ENCODE results near the gene RPL41. TPM values are rescaled to one million over a fixed set of nuclear protein-coding genes. Genes with fewer than 3 reads are reported as not detected.
A peak's percentile ranks its signal among the peaks of the same experiment; 100 is the strongest.
"Not testable (repeated sequence)": the region's sequence is repeated elsewhere in the genome, so short reads cannot be mapped to it uniquely, and the experiment has no call there.

The RPL41 gene
- total RNA-seq, 2 experiments from 2014 or later, result 5,971 to 6,299 TPM

DNA sequence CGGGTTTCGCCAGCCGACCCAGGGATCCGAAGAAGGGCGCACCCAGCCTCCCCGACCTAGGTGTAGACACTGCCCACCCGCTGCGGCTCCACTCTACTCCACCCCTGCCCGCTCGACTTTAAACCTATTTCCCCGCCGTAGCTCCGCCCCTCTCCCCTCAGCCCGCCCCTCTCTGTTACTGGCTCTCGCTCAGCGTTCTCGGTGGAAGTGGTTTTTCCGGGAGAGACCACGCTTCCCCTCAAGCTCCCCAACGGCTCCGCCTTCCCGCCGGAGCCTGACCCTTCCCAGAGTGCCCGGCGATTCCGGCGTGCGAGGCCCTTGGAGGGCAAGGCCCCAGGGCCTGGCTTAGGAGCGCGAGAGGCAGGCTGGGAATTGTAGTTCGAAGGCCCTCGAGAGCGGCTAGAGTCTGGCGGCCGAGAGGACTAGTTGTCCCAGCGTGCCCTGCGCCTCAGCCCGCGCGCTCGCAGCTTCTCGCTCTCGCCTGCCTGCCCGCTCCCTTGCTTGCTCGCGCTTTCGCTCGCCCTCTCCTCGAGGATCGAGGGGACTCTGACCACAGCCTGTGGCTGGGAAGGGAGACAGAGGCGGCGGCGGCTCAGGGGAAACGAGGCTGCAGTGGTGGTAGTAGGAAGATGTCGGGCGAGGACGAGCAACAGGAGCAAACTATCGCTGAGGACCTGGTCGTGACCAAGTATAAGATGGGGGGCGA is 12.2 kb upstream of the RPL41 start, which contains the start of gene PA2G4:
TSS of gene PA2G4 (plus strand) at position 451 of the 706 bp plus-strand sequence. CDS start at position 630, 179 bp downstream.
- intact Hi-C loops (cut with micrococcal nuclease), result loop anchor here (1.0 to 5.0 kb wide), 15 partner anchors 12 to 388 kb away; partner anchors contain the start of genes BLOC1S1, CD63, DNAJC14 and ESYT1
- DNase-seq, result peak; percentile 99
- peak within 1 kb of the TSS; percentile 99 for H3K4me3 Mint-ChIP-seq
- H3K27me3 Mint-ChIP-seq (ENCODE audit: low read depth), result no peaks in the 10 kb centered on the region
- H3K4me1 Mint-ChIP-seq (ENCODE audit: low read depth), result peaks cover 38% of the 10 kb centered on the region
- no peaks in the 10 kb centered on the region for H3K9me3 Mint-ChIP-seq
- CTCF ChIA-PET, result interaction anchor here (0.5 to 3.3 kb wide), 13 partner anchors 11 to 366 kb away, joined by 3 to 22 read pairs (median 6); partner anchors contain the start of genes ERBB3, SMARCC2, STAT2 and ZC3H10
- peaks cover 42% of the 10 kb centered on the region for H3K36me3 Mint-ChIP-seq (ENCODE audit: low read depth)
- H3K27ac Mint-ChIP-seq, result peak within 1 kb of the TSS; percentile 99

DNA sequence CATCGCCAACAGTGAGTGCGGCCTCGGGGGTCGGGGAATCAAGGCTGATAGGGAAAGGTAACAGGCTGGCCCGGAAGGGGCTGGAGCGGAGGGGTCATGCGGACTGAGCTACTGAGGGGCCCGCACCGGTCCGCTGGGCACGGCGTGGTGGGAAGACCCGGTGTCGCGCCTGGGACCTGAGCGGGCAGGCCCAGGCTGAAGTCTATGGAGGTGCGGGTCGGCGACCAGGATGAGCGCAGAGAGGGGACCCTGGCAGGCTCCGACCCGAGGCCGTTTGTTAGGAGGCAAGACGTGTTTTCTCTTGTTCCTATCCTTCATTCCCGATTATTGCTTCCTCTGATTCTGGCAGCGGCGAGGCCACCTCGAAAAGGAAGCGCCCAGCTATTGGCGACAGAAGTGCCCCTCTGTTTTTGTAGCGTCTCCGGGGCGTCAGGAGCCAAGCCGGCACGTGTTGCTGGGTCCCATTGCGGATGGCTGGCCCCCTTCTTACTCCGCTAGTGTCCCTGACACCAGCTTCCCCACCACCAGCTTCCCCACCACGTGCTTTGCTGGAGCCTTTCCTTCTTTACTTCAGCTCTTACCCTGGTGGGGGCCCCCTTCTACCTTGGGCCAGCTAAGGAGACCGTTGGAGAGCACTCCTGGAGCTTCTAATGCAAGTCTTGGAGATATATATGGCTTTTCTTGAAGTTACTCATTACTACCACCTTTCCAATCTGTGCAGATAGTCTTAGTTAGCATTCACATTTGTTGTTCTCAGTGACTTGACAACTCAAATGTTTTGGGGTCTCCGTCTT is 11.4 kb upstream of the RPL41 start:
- CTCF ChIA-PET, result interaction anchor here (0.5 to 3.0 kb wide), 10 partner anchors 10 to 255 kb away, joined by 3 to 18 read pairs (median 5); partner anchors contain the start of genes ERBB3, SMARCC2, STAT2 and ZC3H10
- H3K4me3 Mint-ChIP-seq, result peak overlapping the region; percentile 99
- peaks cover 38% of the 10 kb centered on the region for H3K4me1 Mint-ChIP-seq (ENCODE audit: low read depth)
- intact Hi-C loops (cut with micrococcal nuclease), result loop anchor here (1.0 to 5.0 kb wide), 15 partner anchors 11 to 389 kb away; partner anchors contain the start of genes BLOC1S1, CD63, DNAJC14 and ESYT1
- H3K27me3 Mint-ChIP-seq (ENCODE audit: low read depth), result no peaks in the 10 kb centered on the region
- peak; percentile 42 for DNase-seq
- H3K27ac Mint-ChIP-seq, result peak overlapping the region; percentile 99
- H3K9me3 Mint-ChIP-seq, result no peaks in the 10 kb centered on the region
- peaks cover 48% of the 10 kb centered on the region for H3K36me3 Mint-ChIP-seq (ENCODE audit: low read depth)

DNA sequence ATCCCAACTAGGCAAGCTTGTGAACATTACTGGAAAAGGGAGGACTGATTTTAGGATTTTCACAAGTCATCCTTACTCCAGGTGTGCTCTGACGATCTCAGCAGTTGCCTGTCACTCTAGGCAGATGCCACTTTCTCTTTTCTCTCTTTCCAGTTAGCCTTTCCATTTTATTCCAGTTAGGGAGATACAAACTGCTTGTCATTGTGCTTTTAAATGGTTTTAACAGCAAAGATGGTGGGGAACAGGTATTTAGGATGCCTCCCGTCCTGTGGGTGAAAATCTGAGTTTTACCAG is 10.9 kb upstream of the RPL41 start:
- Mint-ChIP-seq H3K27me3 (ENCODE audit: low read depth) (no peaks in the 10 kb centered on the region), H3K36me3 (ENCODE audit: low read depth) (peaks cover 53% of the 10 kb centered on the region), H3K4me3 (peak overlapping the region; percentile 99), H3K9me3 (no peaks in the 10 kb centered on the region), H3K27ac (peak overlapping the region; percentile 99), H3K4me1 (ENCODE audit: low read depth) (peaks cover 38% of the 10 kb centered on the region)
- no peak for DNase-seq
- CTCF ChIA-PET, result interaction anchor here (0.6 to 3.0 kb wide), 5 partner anchors 10 to 84 kb away, joined by 3 to 18 read pairs (median 10); partner anchors contain the start of genes SMARCC2 and ZC3H10
- intact Hi-C loops (cut with micrococcal nuclease), result loop anchor here (2.0 kb wide), 1 partner anchor 23 kb away; the partner anchor contains the start of gene ESYT1

DNA sequence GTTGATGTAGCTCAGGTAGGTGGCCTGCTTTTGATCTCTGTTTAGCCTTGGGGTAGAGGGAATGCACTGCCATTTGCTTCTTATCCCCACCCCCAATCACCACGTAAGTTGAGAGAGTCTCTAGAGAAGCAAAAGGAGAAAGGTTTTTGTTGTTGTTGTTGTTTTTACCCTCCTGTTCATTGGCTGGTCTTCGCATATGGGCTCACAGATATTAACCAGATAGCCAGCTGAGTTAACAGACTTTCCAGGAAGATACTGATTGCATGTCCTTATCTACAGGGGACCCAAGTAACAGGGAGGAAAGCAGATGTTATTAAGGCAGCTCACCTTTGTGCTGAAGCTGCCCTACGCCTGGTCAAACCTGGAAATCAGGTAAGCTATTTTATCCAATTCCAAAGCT is 9.2 kb upstream of the RPL41 start:
- H3K9me3 Mint-ChIP-seq, result no peaks in the 10 kb centered on the region
- no peak overlapping the region for H3K27ac Mint-ChIP-seq
- intact Hi-C loops (cut with micrococcal nuclease), result no loop called here
- H3K27me3 Mint-ChIP-seq (ENCODE audit: low read depth), result no peaks in the 10 kb centered on the region
- H3K4me1 Mint-ChIP-seq (ENCODE audit: low read depth), result peaks cover 33% of the 10 kb centered on the region
- no peak overlapping the region for H3K4me3 Mint-ChIP-seq
- CTCF ChIA-PET, result interaction anchor here (1.6 to 2.4 kb wide), 2 partner anchors 11 to 61 kb away, joined by 3 to 13 read pairs; partner anchors contain the start of gene ZC3H10
- peaks cover 67% of the 10 kb centered on the region for H3K36me3 Mint-ChIP-seq (ENCODE audit: low read depth)
- no peak for DNase-seq

DNA sequence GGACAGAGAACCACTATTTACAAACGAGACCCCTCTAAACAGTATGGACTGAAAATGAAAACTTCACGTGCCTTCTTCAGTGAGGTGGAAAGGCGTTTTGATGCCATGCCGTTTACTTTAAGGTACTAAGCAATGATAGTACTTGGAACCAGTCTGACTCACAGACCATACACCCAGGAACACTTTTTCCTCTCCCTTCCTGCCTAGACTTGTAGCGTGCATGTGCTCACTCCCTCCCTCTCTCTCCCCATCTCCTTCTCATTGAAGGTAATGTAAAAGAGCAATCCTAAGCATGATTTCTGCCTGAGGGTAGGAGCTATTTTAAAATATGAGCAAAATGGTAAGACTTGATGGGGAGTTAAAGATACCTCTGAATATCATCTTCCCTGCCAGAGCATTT is 5.9 kb upstream of the RPL41 start:
- peaks cover 18% of the 10 kb centered on the region for H3K4me1 Mint-ChIP-seq (ENCODE audit: low read depth)
- intact Hi-C loops (cut with micrococcal nuclease), result loop anchor here (10.0 kb wide), 1 partner anchor 1126 kb away; the partner anchor contains the start of gene TESPA1
- no peak overlapping the region for H3K4me3 Mint-ChIP-seq
- CTCF ChIA-PET, result interaction anchor here (0.7 to 1.4 kb wide), 4 partner anchors 9 to 127 kb away, joined by 3 to 5 read pairs (median 3); partner anchors contain the start of gene ERBB3
- H3K27ac Mint-ChIP-seq, result peak overlapping the region; percentile 61
- DNase-seq, result no peak
- no peaks in the 10 kb centered on the region for H3K27me3 Mint-ChIP-seq (ENCODE audit: low read depth)
- no peaks in the 10 kb centered on the region for H3K9me3 Mint-ChIP-seq
- H3K36me3 Mint-ChIP-seq (ENCODE audit: low read depth), result peaks cover 68% of the 10 kb centered on the region

DNA sequence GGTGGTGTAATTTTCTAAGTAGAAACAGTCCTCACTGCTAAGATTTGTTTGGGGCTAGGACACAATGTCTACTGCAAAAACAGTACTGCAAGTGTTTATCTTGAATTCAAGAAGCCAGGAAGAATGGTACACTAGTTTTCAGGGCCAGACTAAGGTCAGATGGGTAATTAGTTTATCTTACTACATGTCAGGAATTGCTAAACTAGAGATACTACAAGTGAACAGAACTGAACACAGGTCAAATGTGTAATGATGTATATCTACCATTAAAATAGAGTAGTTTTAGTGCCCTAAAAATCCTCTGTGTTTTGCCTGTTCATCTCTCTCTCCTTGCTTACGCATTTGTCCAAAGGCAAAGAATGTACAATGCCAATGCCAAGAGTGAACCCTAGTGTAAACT is 2.3 kb upstream of the RPL41 start:
- Mint-ChIP-seq H3K27me3 (ENCODE audit: low read depth) (no peaks in the 10 kb centered on the region), H3K27ac (peak overlapping the region; percentile 61), H3K36me3 (ENCODE audit: low read depth) (peaks cover 55% of the 10 kb centered on the region), H3K4me3 (no peak overlapping the region), H3K9me3 (no peaks in the 10 kb centered on the region), H3K4me1 (ENCODE audit: low read depth) (peaks cover 11% of the 10 kb centered on the region)
- intact Hi-C loops (cut with micrococcal nuclease), result loop anchor here (10.0 kb wide), 1 partner anchor 1129 kb away; the partner anchor contains the start of gene TESPA1
- CTCF ChIA-PET, result interaction anchor here (1.1 kb wide), 1 partner anchor 14 kb away, joined by 3 read pairs; the partner anchor contains the start of gene ESYT1
- no peak for DNase-seq

DNA sequence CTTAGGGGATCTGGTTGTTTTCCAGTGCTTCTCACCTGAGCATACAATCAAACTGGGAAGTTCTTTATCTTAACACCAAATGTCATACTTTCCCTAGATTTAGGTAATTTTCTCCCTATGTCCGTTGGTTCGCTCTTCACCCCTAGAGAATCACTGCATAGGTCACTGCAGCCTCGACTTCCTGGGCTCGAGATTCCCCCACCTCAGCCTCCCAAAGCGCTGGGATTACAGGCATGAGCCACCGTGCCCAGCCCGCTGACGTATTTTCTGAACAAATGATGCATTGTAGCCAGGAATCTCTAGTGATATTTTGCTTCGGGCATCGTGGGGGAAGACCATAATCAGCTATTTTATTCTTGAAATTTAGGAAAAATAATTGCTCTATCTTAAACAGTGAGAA is 1.1 kb upstream of the RPL41 start:
- no peaks in the 10 kb centered on the region for H3K27me3 Mint-ChIP-seq (ENCODE audit: low read depth)
- intact Hi-C loops (cut with micrococcal nuclease), result loop anchor here (5.0 to 10.0 kb wide), 2 partner anchors 522 to 1131 kb away; partner anchors contain the start of gene TESPA1

DNA sequence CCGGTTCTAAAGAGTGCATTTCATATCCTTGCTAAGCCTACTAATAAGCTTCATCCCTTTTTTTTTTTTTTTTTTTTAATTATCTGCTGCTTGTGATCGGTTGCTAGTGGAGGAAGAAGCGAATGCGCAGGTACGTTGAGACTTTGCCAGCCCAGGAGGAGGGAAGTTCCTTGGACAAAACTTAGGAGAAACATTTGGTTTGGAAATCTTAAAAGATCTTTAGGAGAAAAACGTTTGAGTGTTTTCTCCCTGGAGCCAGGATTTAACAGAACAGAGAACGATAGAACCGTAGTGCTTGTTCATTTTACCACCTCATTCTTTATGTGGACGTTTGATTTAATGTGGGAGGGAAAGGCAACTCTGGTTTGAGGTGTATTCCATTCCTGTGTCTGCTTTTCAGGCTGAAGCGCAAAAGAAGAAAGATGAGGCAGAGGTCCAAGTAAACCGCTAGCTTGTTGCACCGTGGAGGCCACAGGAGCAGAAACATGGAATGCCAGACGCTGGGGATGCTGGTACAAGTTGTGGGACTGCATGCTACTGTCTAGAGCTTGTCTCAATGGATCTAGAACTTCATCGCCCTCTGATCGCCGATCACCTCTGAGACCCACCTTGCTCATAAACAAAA is 761 bp downstream of the RPL41 start:
- Mint-ChIP-seq H3K4me1 (ENCODE audit: low read depth) (peaks cover 23% of the 10 kb centered on the region), H3K27ac (peak overlapping the region; percentile 99), H3K36me3 (ENCODE audit: low read depth) (peaks cover 37% of the 10 kb centered on the region), H3K4me3 (peak overlapping the region; percentile 97)
- H3K27me3 Mint-ChIP-seq (ENCODE audit: low read depth); H3K9me3 Mint-ChIP-seq; DNase-seq: not testable (repeated sequence)
- intact Hi-C loops (cut with micrococcal nuclease), result loop anchor here (5.0 to 10.0 kb wide), 2 partner anchors 520 to 1132 kb away; partner anchors contain the start of gene TESPA1
- CTCF ChIA-PET, result interaction anchor here (0.6 to 3.7 kb wide), 12 partner anchors 9 to 380 kb away, joined by 3 to 30 read pairs (median 6); partner anchors contain the start of genes IL23A, RAB5B, RNF41 and STAT2

More for the DNA sequence above, 1.1 kb upstream of the RPL41 start:
- Mint-ChIP-seq H3K36me3 (ENCODE audit: low read depth) (peaks cover 46% of the 10 kb centered on the region), H3K4me1 (ENCODE audit: low read depth) (peaks cover 22% of the 10 kb centered on the region), H3K27ac (peak overlapping the region; percentile 99), H3K9me3 (no peaks in the 10 kb centered on the region), H3K4me3 (peak overlapping the region; percentile 97)
- CTCF ChIA-PET, result interaction anchor here (1.6 kb wide), 1 partner anchor 10 kb away, joined by 6 read pairs; no protein-coding TSS in a partner anchor
- no peak for DNase-seq

DNA sequence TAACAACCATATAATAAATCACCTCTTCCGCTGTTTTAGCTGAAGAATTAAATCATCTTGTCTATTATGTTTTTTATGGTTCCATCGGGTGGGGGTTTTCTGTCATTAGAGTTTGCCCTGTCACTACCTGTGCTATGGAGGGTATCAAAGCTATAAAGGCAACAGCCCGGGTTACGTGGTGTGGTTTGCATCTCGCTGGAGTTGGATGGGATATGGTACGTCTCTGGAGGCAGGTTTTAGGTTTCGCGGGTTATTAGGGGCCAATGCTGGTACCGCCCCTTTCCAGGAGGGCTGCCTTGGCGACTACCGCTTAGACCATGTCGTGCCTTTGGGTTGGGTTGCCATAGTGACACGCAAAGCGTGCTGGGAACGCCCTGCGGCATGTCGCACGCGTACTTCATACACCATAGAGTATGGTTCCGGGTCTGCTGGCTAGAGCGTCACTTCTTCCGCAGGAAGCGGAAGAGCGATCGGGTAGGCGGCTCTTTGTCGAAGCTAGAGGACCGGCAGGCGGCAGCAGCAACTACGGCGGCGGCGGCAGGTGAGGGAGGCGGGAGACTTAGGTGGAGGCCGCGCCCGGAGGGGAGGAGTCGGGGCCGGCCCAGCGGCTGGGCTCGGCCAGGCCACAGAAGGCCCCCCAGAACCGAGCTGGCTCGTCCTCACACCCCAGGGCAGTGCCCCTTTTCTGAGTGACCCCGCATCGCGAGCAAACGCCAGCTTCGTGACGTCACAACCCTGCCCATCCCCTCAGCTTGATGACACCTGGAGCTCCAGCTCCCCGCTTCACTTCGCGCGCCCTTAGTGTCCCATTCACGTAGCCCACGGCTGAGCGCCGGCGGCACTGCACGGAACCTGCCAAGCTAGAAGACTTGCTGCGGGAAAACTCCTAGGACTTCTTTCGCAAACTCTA is 1.6 kb downstream of the RPL41 start, which contains the start of gene ZC3H10:
TSS of gene ZC3H10 (plus strand) at position 489 of the 910 bp plus-strand sequence. CDS start 2,297 bp downstream, outside the sequence.
- Mint-ChIP-seq H3K9me3 (no peaks in the 10 kb centered on the region), H3K36me3 (ENCODE audit: low read depth) (peaks cover 29% of the 10 kb centered on the region), H3K4me1 (ENCODE audit: low read depth) (peaks cover 23% of the 10 kb centered on the region), H3K4me3 (peak within 1 kb of the TSS; percentile 97), H3K27me3 (ENCODE audit: low read depth) (no peaks in the 10 kb centered on the region), H3K27ac (peak within 1 kb of the TSS; percentile 99)
- CTCF ChIA-PET, result interaction anchor here (0.5 to 7.9 kb wide), 33 partner anchors 8 to 380 kb away, joined by 3 to 86 read pairs (median 5); partner anchors contain the start of genes ANKRD52, ESYT1, IL23A and MYL6B
- peak; percentile 99 for DNase-seq
- intact Hi-C loops (cut with micrococcal nuclease), result loop anchor here (1.0 to 10.0 kb wide), 17 partner anchors 8 to 1133 kb away; partner anchors contain the start of genes ANKRD52, CS, DNAJC14 and IL23A

DNA sequence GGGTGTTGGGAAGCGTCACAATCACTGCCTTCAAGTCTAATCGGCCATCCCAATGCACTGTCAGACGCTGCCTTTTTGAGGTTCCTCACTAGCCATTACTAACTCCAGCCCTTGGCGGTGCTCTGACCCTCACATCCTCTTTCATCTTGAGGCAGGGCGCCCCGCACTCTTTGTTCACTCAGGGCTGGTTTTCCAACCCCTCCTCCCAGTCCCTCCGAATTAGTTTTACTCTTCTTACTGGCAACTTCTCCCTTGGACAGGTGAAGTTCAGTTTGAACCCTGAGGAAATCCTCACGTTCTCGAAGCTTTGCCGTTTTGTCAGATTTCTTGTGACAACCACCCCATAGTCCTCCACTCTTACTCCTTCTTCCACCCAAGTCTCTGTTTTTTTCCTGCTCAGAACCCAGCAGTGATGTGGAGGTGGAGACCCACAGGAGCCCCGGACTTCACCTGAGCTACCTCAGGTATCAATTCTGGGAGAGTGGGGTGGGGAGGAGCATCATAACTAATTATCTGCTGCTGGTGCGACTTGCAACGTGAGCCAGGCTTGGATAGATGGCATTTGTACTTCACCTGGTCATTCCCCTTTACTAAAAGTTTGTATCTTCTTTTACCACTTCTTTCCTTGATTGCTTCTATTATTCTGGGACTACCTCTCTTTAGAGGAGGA is 2.4 kb downstream of the RPL41 start:
- no peak for DNase-seq
- CTCF ChIA-PET, result interaction anchor here (0.5 to 7.9 kb wide), 32 partner anchors 9 to 380 kb away, joined by 3 to 86 read pairs (median 6); partner anchors contain the start of genes ANKRD52, ESYT1, IL23A and MYL6B
- peak overlapping the region; percentile 97 for H3K4me3 Mint-ChIP-seq
- no peaks in the 10 kb centered on the region for H3K27me3 Mint-ChIP-seq (ENCODE audit: low read depth)
- peak overlapping the region; percentile 99 for H3K27ac Mint-ChIP-seq
- intact Hi-C loops (cut with micrococcal nuclease), result loop anchor here (1.0 to 10.0 kb wide), 19 partner anchors 7 to 1134 kb away; partner anchors contain the start of genes ANKRD52, CS, DNAJC14 and IL23A
- peaks cover 23% of the 10 kb centered on the region for H3K4me1 Mint-ChIP-seq (ENCODE audit: low read depth)
- peaks cover 23% of the 10 kb centered on the region for H3K36me3 Mint-ChIP-seq (ENCODE audit: low read depth)
- no peaks in the 10 kb centered on the region for H3K9me3 Mint-ChIP-seq
